ENCODE data around the gene ID3. TPM values are rescaled to one million over a fixed set of nuclear protein-coding genes. Genes with fewer than 3 reads are reported as not detected.
A peak's percentile ranks its signal among the peaks of the same experiment; 100 is the strongest.

ID3 gene
- total and polyA plus RNA-seq, 2 of the 8 experiments (the other 6 are each of a cell fraction or from before 2014, with no cell fraction given), result 240 to 304 TPM

- no peak overlapping the region for H3K14ac ChIP-seq (ENCODE audit: insufficient read length)
- FAIRE-seq (no peak), DNase-seq (ENCODE audit: low read depth in 1 of 2, low spot score in 2 of 2) (peak; percentile 86)
- H3K4me2 ChIP-seq (ENCODE audit: insufficient read depth in 1 of 2, low read depth in 2 of 2, low read length in 2 of 2), result peak overlapping the region; percentile 32 to 46; a peak in 3 of 4 replicates
- ChIA-PET CTCF (ENCODE audit: partially characterized antibody) (interaction anchor here (0.6 to 8.0 kb wide), 21 partner anchors 12 to 416 kb away, joined by 3 to 89 read pairs (median 5); partner anchors contain the start of genes ID3 and RPL11), POLR2A (ENCODE audit: partially characterized antibody) (interaction anchor here (0.8 to 26.0 kb wide), 24 partner anchors 9 to 180 kb away, joined by 3 to 547 read pairs (median 5); partner anchors contain the start of genes ELOA, ID3, PITHD1 and RPL11)
- no peaks in the 10 kb centered on the region; a peak in 1 of 7 replicates for H3K27me3 ChIP-seq (replicated peaks in 1 of 4; ENCODE audit: control insufficient read depth in 3 of 4, extremely low read depth in 1 of 4, insufficient read depth in 3 of 4, low read length in 3 of 4)
- H2BK5ac ChIP-seq (ENCODE audit: low read depth, low read length), result peak overlapping the region; percentile 99; the same call in 1 of the 2 replicates
- H3K4me3 ChIP-seq (ENCODE audit: extremely low read depth in 1 of 4, insufficient read depth in 2 of 4, low read depth in 3 of 4, low read length in 4 of 4), result peak overlapping the region in 1 of 4 experiments; percentile 6; a peak in 3 of 8 replicates
- no peaks in the 10 kb centered on the region for H3K79me2 ChIP-seq (ENCODE audit: control insufficient read depth in 1 of 2, insufficient read depth in 2 of 2, low read length in 2 of 2)
- no peak overlapping the region for H3K56ac ChIP-seq (replicated peaks; ENCODE audit: insufficient read length, low read depth, low read length)
- no peak overlapping the region for H2AK5ac ChIP-seq (ENCODE audit: low read depth, low read length)
- no peak overlapping the region for H2BK15ac ChIP-seq (ENCODE audit: low read length)
- peak overlapping the region; percentile 97; the same call in 1 of the 2 replicates for H3K18ac ChIP-seq (ENCODE audit: extremely low read depth, low read length)
- H3K79me1 ChIP-seq (ENCODE audit: low read depth, low read length), result no peaks in the 10 kb centered on the region
- H3K4ac ChIP-seq (replicated peaks; ENCODE audit: insufficient read length, low read depth, low read length), result no peak overlapping the region
- no peak overlapping the region for H2BK20ac ChIP-seq (ENCODE audit: low read length)
- WGBS, 2 experiments (ENCODE audit: extremely low coverage in 1 of 2, insufficient coverage in 1 of 2, insufficient read length in 1 of 2, insufficient replicate concordance in 2 of 2, low coverage in 1 of 2, low lambda C conversion rate in 2 of 2, missing lambda C conversion rate in 1 of 2), result 6% methylated on average over 8 of the region's 8 CpGs; no CpG with 5 or more reads in 1 of the 2 experiments
- no peak overlapping the region for H4K8ac ChIP-seq (ENCODE audit: extremely low read depth, insufficient read depth, low read length)
- H3K9ac ChIP-seq (replicated peaks in 1 of 4; ENCODE audit: extremely low read depth in 1 of 4, low read depth in 3 of 4, low read length in 3 of 4), result no peak overlapping the region
- peak overlapping the region; percentile 91; the same call in 1 of the 2 replicates for H2BK12ac ChIP-seq (ENCODE audit: low read depth, low read length)
- H2AFZ ChIP-seq (ENCODE audit: low read length), result no peak overlapping the region
- no peak overlapping the region for H4K91ac ChIP-seq (replicated peaks; ENCODE audit: insufficient read length, low read length)
- H4K20me1 ChIP-seq (replicated peaks in 1 of 2; ENCODE audit: control insufficient read depth in 1 of 2, insufficient read depth in 2 of 2, low read length in 2 of 2), result no peaks in the 10 kb centered on the region
- H3K9me3 ChIP-seq (ENCODE audit: insufficient read depth in 2 of 2, low read depth in 1 of 2, low read length in 1 of 2), result no peaks in the 10 kb centered on the region
- no peak overlapping the region for H2BK120ac ChIP-seq (replicated peaks; ENCODE audit: low read depth, low read length)
- no peak overlapping the region for H4K5ac ChIP-seq (ENCODE audit: insufficient read length, low read depth, low read length)
- H3K36me3 ChIP-seq (ENCODE audit: control insufficient read depth in 2 of 4, insufficient read depth in 4 of 4, low read length in 3 of 4), result no peaks in the 10 kb centered on the region
- H3K23ac ChIP-seq (ENCODE audit: insufficient read length), result no peak overlapping the region
- H3K27ac ChIP-seq (ENCODE audit: low read depth, low read length), result peak overlapping the region; percentile 48; the same call in 1 of the 2 replicates
- H3K23me2 ChIP-seq (ENCODE audit: low read depth, low read length), result no peaks in the 10 kb centered on the region
- peaks cover 16 to 43% (median 18%) of the 10 kb centered on the region in 4 experiments for H3K4me1 ChIP-seq (replicated peaks in 1 of 4; ENCODE audit: control insufficient read depth in 3 of 4, insufficient read depth in 4 of 4, low read length in 3 of 4)
- peak; percentile 67; the same call in 1 of the 2 replicates for TF ChIP-seq EGR1 (IDR thresholded peaks at IDR 0.05; ENCODE audit: borderline replicate concordance, low read depth, low read length)
- TF ChIP-seq JUND (IDR thresholded peaks at IDR 0.05; ENCODE audit: low read length), result no peak
- TF ChIP-seq CHD1 (IDR thresholded peaks at IDR 0.05; ENCODE audit: low read depth, low read length), result no peak
- no peak for TF ChIP-seq FOSL1 (IDR thresholded peaks at IDR 0.05; ENCODE audit: insufficient read depth, low read depth, low read length)
- 0 out of 2 replicates have a peak, but pooled peaks have one; percentile 47 for TF ChIP-seq TAF1 (IDR thresholded peaks at IDR 0.05; ENCODE audit: low read depth, low read length)
- peak in 1 of 2 experiments; percentile 92; a peak in 2 of 3 replicates for TF ChIP-seq EP300 (IDR thresholded peaks at IDR 0.05; ENCODE audit: borderline replicate concordance in 1 of 2, low read depth in 2 of 2, low read length in 2 of 2)
- TF ChIP-seq CTBP2 (IDR thresholded peaks at IDR 0.05; ENCODE audit: borderline replicate concordance, insufficient read depth, insufficient read length, low read length), result peak; percentile 67
- peak; percentile 84 for TF ChIP-seq YY1 (IDR thresholded peaks at IDR 0.05; ENCODE audit: low read depth, low read length)
- TF ChIP-seq TBP (IDR thresholded peaks at IDR 0.05; ENCODE audit: low read depth, low read length), result peak; percentile 54; the same call in 1 of the 2 replicates
- TF ChIP-seq ZNF274 (IDR thresholded peaks at IDR 0.05; ENCODE audit: borderline replicate concordance, extremely low read depth, low read length), result no peak
- peak; percentile 15; the same call in 1 of the 2 replicates for TF ChIP-seq GTF2F1 (IDR thresholded peaks at IDR 0.05; ENCODE audit: borderline replicate concordance, low read depth, low read length)
- no peak for TF ChIP-seq RBBP5 (IDR thresholded peaks at IDR 0.05; ENCODE audit: borderline replicate concordance, low read depth, low read length)
- peak; percentile 91 for TF ChIP-seq KDM1A (IDR thresholded peaks at IDR 0.05; ENCODE audit: borderline replicate concordance, low read length)
Measured at GRCh38 chr1:23598424-23598823, 39.1 kb upstream of the ID3 start.

Data from H1 (cell line).